OCI-LY3 (cell line): ENCODE data around the gene STH.

Experiments
- H2AFZ ChIP-seq: fragments of 200-600, 300-600 bp; shearing (Covaris generic); 2 replicates; pipeline ENCODE4 v1.6.0; 2014; ENCODE audit warnings: antibody characterized with exemption, low read depth, low read length
- H3K27ac ChIP-seq: fragments of 200-600, 300-600 bp; sonication (generic); 2 replicates; pipeline ENCODE4 v1.5.1; 2014; ENCODE audit warnings: mild to moderate bottlenecking, low read length, moderate library complexity, mixed read lengths
- H3K27me3 ChIP-seq: fragments of 200-600, 300-600 bp; sonication (generic); 2 replicates; pipeline ENCODE4 v1.6.1; 2014; ENCODE audit warnings: low read depth, low read length, mixed read lengths
- H3K36me3 ChIP-seq: fragments of 200-600, 300-600 bp; sonication (generic); replicated peaks from 2 replicates; pipeline ENCODE3; 2014; ENCODE audit warnings: low read depth, low read length, mixed read lengths
- H3K4me1 ChIP-seq: fragments of 300-600, 200-600 bp; sonication (generic); 2 replicates; pipeline ENCODE4 v1.6.1; 2014; ENCODE audit warnings: low read length, mixed read lengths
- H3K4me2 ChIP-seq: fragments of 200-600, 300-600 bp; sonication (generic); 2 replicates; pipeline ENCODE4 v1.6.1; 2014; ENCODE audit warnings: low read length, mixed read lengths
- H3K4me3 ChIP-seq: fragments of 300-600, 200-600 bp; sonication (generic); 2 replicates; pipeline ENCODE4 v1.5.1; 2014; ENCODE audit warnings: antibody characterized with exemption, mild to moderate bottlenecking, low read length, moderate library complexity
- H3K79me2 ChIP-seq: fragments of 300-600, 200-600 bp; shearing (Covaris generic); 2 replicates; pipeline ENCODE4 v1.6.1; 2014; ENCODE audit warnings: mild to moderate bottlenecking, low read length, mixed read lengths
- H3K9ac ChIP-seq: fragments of 300-600, 200-600 bp; shearing (Covaris generic); 2 replicates; pipeline ENCODE4 v1.6.0; 2014; ENCODE audit warnings: mild to moderate bottlenecking, low read length, moderate library complexity
- H3K9me3 ChIP-seq: fragments of 200-600, 300-600 bp; shearing (Covaris generic); 2 replicates; pipeline ENCODE4 v1.6.1; 2014; ENCODE audit warnings: low read length, mixed read lengths; ENCODE audit not compliant: insufficient read depth
- H4K20me1 ChIP-seq: fragments of 200-600, 300-600 bp; sonication (generic); 2 replicates; pipeline ENCODE4 v1.6.1; 2016; ENCODE audit warnings: low read length, mixed read lengths; ENCODE audit not compliant: insufficient read depth
- CTCF ChIP-seq: fragments of 200-600, 300-600 bp; sonication (generic); IDR thresholded peaks from 2 replicates; pipeline ENCODE4 v1.5.1; 2014; ENCODE audit warnings: antibody characterized with exemption, low read length, low read depth
- EZH2phosphoT487 ChIP-seq: fragments of 200-600 bp; shearing (Covaris generic); IDR thresholded peaks from 2 replicates; pipeline ENCODE4 v1.6.1; 2018; ENCODE audit warnings: antibody characterized with exemption, mixed run types, low read depth

STH gene

GRCh38 chr17:45987706-45988105, 11.3 kb upstream of the STH start:
- Histone ChIP-seq H3K4me2 (no peak overlapping the region), H3K9ac (no peak overlapping the region), H3K27me3 (no peaks in the 10 kb centered on the region), H3K36me3 (no peaks in the 10 kb centered on the region), H3K27ac (no peak overlapping the region), H3K9me3 (no peaks in the 10 kb centered on the region), H3K79me2 (no peaks in the 10 kb centered on the region), H3K4me1 (no peaks in the 10 kb centered on the region), H3K4me3 (no peak overlapping the region), H4K20me1 (no peaks in the 10 kb centered on the region), H2AFZ (no peak overlapping the region)
- TF ChIP-seq EZH2phosphoT487 (no peak), CTCF (no peak)

GRCh38 chr17:45989759-45990158, 9.3 kb upstream of the STH start:
- Histone ChIP-seq H3K4me1 (no peaks in the 10 kb centered on the region), H4K20me1 (no peaks in the 10 kb centered on the region), H3K4me2 (no peak overlapping the region), H2AFZ (no peak overlapping the region), H3K4me3 (no peak overlapping the region), H3K27ac (no peak overlapping the region), H3K9ac (no peak overlapping the region), H3K9me3 (no peaks in the 10 kb centered on the region), H3K36me3 (no peaks in the 10 kb centered on the region), H3K27me3 (no peaks in the 10 kb centered on the region), H3K79me2 (no peaks in the 10 kb centered on the region)
- no peak for TF ChIP-seq EZH2phosphoT487
- TF ChIP-seq CTCF: no peak

GRCh38 chr17:45990886-45991285, 8.2 kb upstream of the STH start:
- H2AFZ ChIP-seq: no peak overlapping the region
- no peaks in the 10 kb centered on the region for H3K4me1 ChIP-seq

GRCh38 chr17:45991341-45991740, 7.7 kb upstream of the STH start:
- H2AFZ ChIP-seq: no peak overlapping the region
- TF ChIP-seq EZH2phosphoT487 (no peak), CTCF (no peak)
- no peak overlapping the region for H3K9ac ChIP-seq
- H3K9me3 ChIP-seq: no peaks in the 10 kb centered on the region
- no peak overlapping the region for H3K4me3 ChIP-seq
- H4K20me1 ChIP-seq: no peaks in the 10 kb centered on the region
- H3K4me2 ChIP-seq: no peak overlapping the region
- H3K36me3 ChIP-seq: no peaks in the 10 kb centered on the region
- no peak overlapping the region for H3K27ac ChIP-seq
- no peaks in the 10 kb centered on the region for H3K79me2 ChIP-seq
- no peaks in the 10 kb centered on the region for H3K4me1 ChIP-seq
- H3K27me3 ChIP-seq: no peaks in the 10 kb centered on the region

More at GRCh38 chr17:45990886-45991285, 8.2 kb upstream of the STH start:
- Histone ChIP-seq H3K4me2 (no peak overlapping the region), H3K4me3 (no peak overlapping the region), H3K9me3 (no peaks in the 10 kb centered on the region), H3K27me3 (no peaks in the 10 kb centered on the region), H3K27ac (no peak overlapping the region), H4K20me1 (no peaks in the 10 kb centered on the region), H3K36me3 (no peaks in the 10 kb centered on the region), H3K79me2 (no peaks in the 10 kb centered on the region), H3K9ac (no peak overlapping the region)
- TF ChIP-seq EZH2phosphoT487 (no peak), CTCF (0 out of 2 replicates have a peak, but pooled peaks have one; percentile 3)
